Stomach (tissue), 9 donors: Measurements from ENCODE around the gene TMEM169. TPM values are rescaled to one million over a fixed set of nuclear protein-coding genes. Genes with fewer than 3 reads are reported as not detected.

Experiments used
- DNase-seq, 2 donors: peaks; one replicate each; pipeline versions ENCODE4 v3.0.0 to v3.0.0-alpha.2; 2013 to 2019
- H3K27ac ChIP-seq, 5 donors: fragments of 200-600 bp in 4 of 5; sonication (generic) in 4 of 5; one replicate each; pipeline ENCODE4 v1.5.1; 2013 to 2019; ENCODE audit warnings: mild to moderate bottlenecking in 1 of 5, moderate library complexity in 1 of 5
- H3K27me3 ChIP-seq, 3 donors: fragments of 200-600 bp; sonication (generic); one replicate each; pipeline ENCODE4 v1.5.1; 2017 to 2019; ENCODE audit warnings: mixed run types in 1 of 3
- H3K36me3 ChIP-seq, 4 donors: fragments of 200-600 bp; sonication (generic); 1 replicate in 3 of 4; 2 replicates in 1 of 4; pipeline ENCODE4 v1.5.1; 2016 to 2019
- H3K4me1 ChIP-seq, 4 donors: fragments of 200-600 bp; sonication (generic); one replicate each; pipeline ENCODE4 v1.5.1; 2016 to 2019
- H3K4me3 ChIP-seq, 4 donors: fragments of 200-600 bp; sonication (generic) in 3 of 4; one replicate each; pipeline ENCODE4 v1.5.1; 2016 to 2019; ENCODE audit warnings: mild to moderate bottlenecking in 1 of 4
- H3K9me3 ChIP-seq, 4 donors: fragments of 200-600 bp; sonication (generic); one replicate each; pipeline ENCODE4 v1.5.1; 2016 to 2019
- EP300 ChIP-seq: sonication (generic); formaldehyde crosslinking; IDR thresholded peaks from one replicate; pipeline ENCODE4 v1.6.1; 2017; ENCODE audit warnings: antibody characterized with exemption
- POLR2A ChIP-seq, 4 donors: fragments of 450-650 bp; IDR thresholded peaks; one replicate each; pipeline ENCODE4 v1.6.1; 2016; ENCODE audit warnings: antibody characterized with exemption in 4 of 4, control low read depth in 2 of 4, mild to moderate bottlenecking in 1 of 4, moderate library complexity in 1 of 4
- POLR2AphosphoS5 ChIP-seq, 3 donors: sonication (generic); formaldehyde crosslinking; IDR thresholded peaks; one replicate each; pipeline ENCODE4 v1.6.1; 2016; ENCODE audit warnings: antibody characterized with exemption in 3 of 3
- WGBS, 5 donors: extraction: QIAGEN DNeasy Blood & Tissue Kit in 3 of 5; methylation state at CpG; one replicate each; pipeline versions ENCODE4 v1.1.5 to v1.1.7; 2013 to 2018; 5-methylcytosine and 5-hydroxymethylcytosine counted together
- intact Hi-C: fragments of 100-400 bp; cut with DNase I; formaldehyde crosslinking; loops from one replicate; pipeline ENCODE4 v1.15.1; 2023; ENCODE audit warnings: low total_unique reads
- polyA plus RNA-seq, 3 donors: library from polyadenylated mRNA; stranded (reverse); fragments of 200-250 nt; gene quantifications; one replicate each; pipeline ENCODE4 v1.2.3, GENCODE V29; 2013
- total RNA-seq, 5 donors: library from RNA; depleted of rRNA; stranded (reverse); fragments of >200 nt; gene quantifications; one replicate each; pipeline versions ENCODE4 v1.1.0 to v1.2.3, GENCODE V29; 2014 to 2016
- TF ChIP-seq, protein P1 (sequence below), 7 experiments: fragments of 450-650 bp in 4 of 7; fragments of 200-600 bp in 3 of 7; sonication (generic) in 3 of 7; IDR thresholded peaks; one replicate each; pipeline ENCODE4 v1.5.1; 2016 to 2019; ENCODE audit warnings: antibody characterized with exemption in 7 of 7, control low read depth in 2 of 7, mild to moderate bottlenecking in 1 of 7
- donor health status: healthy with polysubstance abuse.
- donor health status: Bipolar disorder and iron deficiency.
- donor health status: healthy.

TMEM169 gene
- total and polyA plus RNA-seq, 8 donors = 0.05 to 2.8 (median 0.55) TPM; not detected in 3

DNA sequence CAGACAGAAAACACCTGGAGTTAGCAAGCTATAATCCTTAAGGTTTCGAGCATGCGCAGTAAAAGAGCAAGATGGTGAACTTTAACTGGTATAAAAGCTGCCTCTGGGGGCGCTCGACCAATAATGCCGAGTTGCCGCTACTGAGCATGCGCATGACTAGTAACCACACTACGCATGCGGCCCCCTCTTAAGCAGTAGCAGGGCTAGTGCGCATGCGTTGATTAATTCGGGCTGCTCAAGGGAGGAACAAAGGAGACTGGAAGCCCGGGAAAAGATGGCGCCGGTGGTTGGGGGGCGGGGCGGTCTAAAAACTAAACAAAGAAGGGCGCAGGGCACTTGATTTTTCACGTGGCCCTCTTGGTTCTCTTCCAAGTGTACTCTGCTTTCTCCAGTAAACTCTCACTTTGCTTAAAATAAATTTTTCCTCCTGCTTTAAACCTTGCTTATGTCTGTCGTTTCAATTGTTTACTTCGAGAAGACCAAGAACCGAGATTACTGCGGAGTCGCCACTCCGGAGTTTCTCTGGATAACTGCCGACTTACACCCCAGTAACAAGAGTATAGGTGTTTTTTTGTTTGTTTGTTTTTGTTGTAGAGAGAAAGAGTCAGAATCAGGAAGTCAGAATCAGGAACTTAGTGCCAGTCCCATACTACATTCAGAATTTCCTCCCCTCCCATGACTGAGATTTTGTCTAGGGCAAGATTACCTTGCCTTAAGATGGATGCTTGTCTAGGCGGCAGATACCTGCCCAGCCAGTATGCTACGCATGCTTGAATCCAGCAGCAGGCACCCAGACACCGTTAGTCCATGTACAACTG, 33.2 kb downstream of the TMEM169 start:
- intact Hi-C loops = no loop called here
- peaks cover 4 to 81% (median 75%) of the 10 kb centered on the region in 4 donors for H3K36me3 ChIP-seq
- H3K4me1 ChIP-seq = peaks cover 33 to 91% (median 71%) of the 10 kb centered on the region in 4 donors
- no peaks in the 10 kb centered on the region for H3K9me3 ChIP-seq
- H3K27me3 ChIP-seq = no peaks in the 10 kb centered on the region
- H3K4me3 ChIP-seq = peak overlapping the region; percentile 47 to 56 (median 52)
- TF ChIP-seq EP300 (no peak), POLR2AphosphoS5 (IDR thresholded peaks at IDR 0.05) (peak; percentile 42 to 88 (median 76)), POLR2A (IDR thresholded peaks at IDR 0.05) (no peak)
- TF ChIP-seq, protein P1, sequence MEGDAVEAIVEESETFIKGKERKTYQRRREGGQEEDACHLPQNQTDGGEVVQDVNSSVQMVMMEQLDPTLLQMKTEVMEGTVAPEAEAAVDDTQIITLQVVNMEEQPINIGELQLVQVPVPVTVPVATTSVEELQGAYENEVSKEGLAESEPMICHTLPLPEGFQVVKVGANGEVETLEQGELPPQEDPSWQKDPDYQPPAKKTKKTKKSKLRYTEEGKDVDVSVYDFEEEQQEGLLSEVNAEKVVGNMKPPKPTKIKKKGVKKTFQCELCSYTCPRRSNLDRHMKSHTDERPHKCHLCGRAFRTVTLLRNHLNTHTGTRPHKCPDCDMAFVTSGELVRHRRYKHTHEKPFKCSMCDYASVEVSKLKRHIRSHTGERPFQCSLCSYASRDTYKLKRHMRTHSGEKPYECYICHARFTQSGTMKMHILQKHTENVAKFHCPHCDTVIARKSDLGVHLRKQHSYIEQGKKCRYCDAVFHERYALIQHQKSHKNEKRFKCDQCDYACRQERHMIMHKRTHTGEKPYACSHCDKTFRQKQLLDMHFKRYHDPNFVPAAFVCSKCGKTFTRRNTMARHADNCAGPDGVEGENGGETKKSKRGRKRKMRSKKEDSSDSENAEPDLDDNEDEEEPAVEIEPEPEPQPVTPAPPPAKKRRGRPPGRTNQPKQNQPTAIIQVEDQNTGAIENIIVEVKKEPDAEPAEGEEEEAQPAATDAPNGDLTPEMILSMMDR (IDR thresholded peaks at IDR 0.05) = peak in 5 of 7 experiments; percentile 61 to 99 (median 81)
- H3K27ac ChIP-seq = peak overlapping the region; percentile 72 to 87 (median 82)
- 3 to 5% (median 4%) methylated on average over 29 of the region's 29 CpGs for WGBS, 5 donors
- peak; percentile 99 to 100 for DNase-seq

DNA sequence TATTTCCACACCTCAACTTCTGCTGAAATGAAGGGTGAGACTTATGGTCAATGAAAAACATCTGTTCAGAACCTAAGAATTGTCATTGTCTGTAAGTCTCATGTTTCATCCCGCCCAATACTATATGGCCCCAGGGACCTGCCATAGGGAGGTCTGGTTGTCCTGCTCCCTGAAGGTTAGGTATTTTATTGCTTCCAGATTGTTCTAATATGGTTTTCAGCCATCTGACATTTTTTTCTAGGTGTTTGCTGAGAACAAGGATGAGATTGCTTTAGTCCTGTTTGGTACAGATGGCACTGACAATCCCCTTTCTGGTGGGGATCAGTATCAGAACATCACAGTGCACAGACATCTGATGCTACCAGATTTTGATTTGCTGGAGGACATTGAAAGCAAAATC, 34.7 kb downstream of the TMEM169 start:
- H3K36me3 ChIP-seq = peaks cover 11 to 86% (median 84%) of the 10 kb centered on the region in 4 donors
- DNase-seq = no peak
- H3K27me3 ChIP-seq = no peaks in the 10 kb centered on the region
- no peak overlapping the region for H3K27ac ChIP-seq
- TF ChIP-seq, protein P1 (IDR thresholded peaks at IDR 0.05) = no peak
- TF ChIP-seq POLR2A (IDR thresholded peaks at IDR 0.05) (no peak), EP300 (no peak), POLR2AphosphoS5 (IDR thresholded peaks at IDR 0.05) (no peak)
- H3K4me3 ChIP-seq = no peak overlapping the region
- H3K9me3 ChIP-seq = no peaks in the 10 kb centered on the region
- 87 to 100% (median 97%) methylated on average over 1 of the region's 1 CpG for WGBS, 5 donors
- peaks cover 21 to 81% (median 56%) of the 10 kb centered on the region in 4 donors for H3K4me1 ChIP-seq
- intact Hi-C loops = no loop called here

GRCh38 chr2:216117561-216118340, 36.0 kb downstream of the TMEM169 start:
- H3K36me3 ChIP-seq = peaks cover 24 to 86% (median 84%) of the 10 kb centered on the region in 4 donors
- no peaks in the 10 kb centered on the region for H3K9me3 ChIP-seq
- intact Hi-C loops = no loop called here
- no peak overlapping the region for H3K4me3 ChIP-seq
- TF ChIP-seq POLR2A (IDR thresholded peaks at IDR 0.05) (no peak), EP300 (no peak), POLR2AphosphoS5 (IDR thresholded peaks at IDR 0.05) (no peak)
- TF ChIP-seq, protein P1 (IDR thresholded peaks at IDR 0.05) = no peak
- H3K4me1 ChIP-seq = peaks cover 13 to 68% (median 44%) of the 10 kb centered on the region in 4 donors
- H3K27ac ChIP-seq = no peak overlapping the region
- no peak for DNase-seq
- 73 to 80% (median 79%) methylated on average over 4 of the region's 4 CpGs for WGBS, 5 donors
- no peaks in the 10 kb centered on the region for H3K27me3 ChIP-seq

DNA sequence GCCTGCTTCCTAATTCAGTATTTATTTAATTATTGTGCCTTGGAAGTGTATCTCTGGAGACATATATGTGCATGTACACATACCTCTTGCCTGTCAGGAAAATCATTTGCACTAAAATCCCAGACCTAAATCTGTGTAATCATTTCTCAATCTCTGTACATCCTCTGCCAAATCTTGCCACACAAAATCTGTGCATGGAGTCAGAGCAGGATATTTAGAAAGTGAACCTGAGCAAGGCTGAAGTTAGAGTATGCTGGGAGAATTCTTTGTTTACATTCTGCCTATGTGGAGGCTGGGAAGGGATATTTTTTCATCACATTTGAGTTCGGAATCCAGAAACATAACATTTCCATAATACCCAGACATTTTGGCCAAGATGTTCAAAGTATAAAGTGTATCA, 36.8 kb downstream of the TMEM169 start:
- no peaks in the 10 kb centered on the region for H3K9me3 ChIP-seq
- no peaks in the 10 kb centered on the region for H3K27me3 ChIP-seq
- TF ChIP-seq POLR2A (IDR thresholded peaks at IDR 0.05) = no peak
- TF ChIP-seq, protein P1 (IDR thresholded peaks at IDR 0.05) = no peak
- H3K27ac ChIP-seq = no peak overlapping the region
- no peak for DNase-seq
- peaks cover 13 to 61% (median 38%) of the 10 kb centered on the region in 4 donors for H3K4me1 ChIP-seq
- intact Hi-C loops = no loop called here
- H3K36me3 ChIP-seq = peaks cover 28 to 86% (median 84%) of the 10 kb centered on the region in 4 donors
- WGBS, 5 donors = 79 to 97% (median 90%) methylated on average over 1 of the region's 1 CpG
- no peak overlapping the region for H3K4me3 ChIP-seq
